ENCODE data around the gene MSANTD7. TPM values are rescaled to one million over a fixed set of nuclear protein-coding genes. Genes with fewer than 3 reads are reported as not detected.

MSANTD7 gene
- total RNA-seq, 1 experiment from 2014 or later: 23.1 TPM

GRCh38 chr10:14884082-14884481, 46.0 kb downstream of the MSANTD7 start:
- H3K4me1 Mint-ChIP-seq: peaks cover 21% of the 10 kb centered on the region in 2 experiments
- Histone ChIP-seq H3K4me1 (ENCODE audit: insufficient read depth, low read length) (peaks cover 4% of the 10 kb centered on the region; the same call in 1 of the 2 replicates), H3K27me3 (ENCODE audit: insufficient read depth, low read length) (no peaks in the 10 kb centered on the region), H2BK120ac (ENCODE audit: low read depth, low read length, poor library complexity, severe bottlenecking) (no peak overlapping the region), H2AFZ (ENCODE audit: low read length) (no peak overlapping the region), H3K4me2 (ENCODE audit: insufficient read depth, insufficient read length, low read length) (no peak overlapping the region), H3K9ac (ENCODE audit: extremely low read depth, insufficient read length, low read length) (no peak overlapping the region), H3K27ac (ENCODE audit: insufficient read length, low read depth, low read length) (no peak overlapping the region), H3K23me2 (ENCODE audit: insufficient read length, low read depth, low read length, poor library complexity, severe bottlenecking) (peaks cover 4% of the 10 kb centered on the region), H4K5ac (ENCODE audit: insufficient read length, low read depth, low read length) (no peak overlapping the region), H3K23ac (ENCODE audit: insufficient read length, low read depth, low read length) (no peak overlapping the region), H2BK20ac (ENCODE audit: low read depth, low read length, poor library complexity, severe bottlenecking) (no peak overlapping the region), H2AK5ac (ENCODE audit: insufficient read length, low read length) (no peak overlapping the region), H3T11ph (ENCODE audit: low read length) (no peak overlapping the region), H2BK15ac (ENCODE audit: low read depth, low read length) (no peak overlapping the region), H3K79me2 (ENCODE audit: insufficient read depth, low read length) (peaks cover 63% of the 10 kb centered on the region; the same call in 1 of the 2 replicates), H4K91ac (ENCODE audit: insufficient read length, low read depth, low read length) (no peak overlapping the region), H3K14ac (ENCODE audit: insufficient read depth, low read length) (no peak overlapping the region), H2BK5ac (ENCODE audit: insufficient read length, low read length) (no peak overlapping the region), H3K18ac (ENCODE audit: insufficient read length, low read depth, low read length) (no peak overlapping the region), H2BK12ac (ENCODE audit: insufficient read length, low read depth, low read length) (no peak overlapping the region), H4K20me1 (ENCODE audit: control insufficient read depth, insufficient read depth, insufficient read length) (no peaks in the 10 kb centered on the region), H3K56ac (ENCODE audit: insufficient read length, low read depth, low read length) (no peak overlapping the region), H3K9me3 (ENCODE audit: control insufficient read depth, low read depth, low read length) (no peaks in the 10 kb centered on the region), H3K4ac (ENCODE audit: low read depth, low read length) (no peak overlapping the region), H3K79me1 (ENCODE audit: insufficient read depth, low read depth, low read length, poor library complexity, severe bottlenecking) (peaks cover 6% of the 10 kb centered on the region), H4K8ac (replicated peaks; ENCODE audit: insufficient read length, low read depth, low read length) (no peak overlapping the region)
- no peak for TF ChIP-seq CTCF (conservative IDR thresholded peaks at IDR 0.05)
- DNase-seq: no peak
- H3K9me3 Mint-ChIP-seq: no peaks in the 10 kb centered on the region; a peak in 1 of 5 replicates
- WGBS (ENCODE audit: extremely low coverage, insufficient read length, low lambda C conversion rate): no CpG with 5 or more reads among the region's 3 CpGs
- H3K27me3 Mint-ChIP-seq (ENCODE audit: low read depth): no peaks in the 10 kb centered on the region
- peaks cover 15 to 21% (median 17%) of the 10 kb centered on the region in 3 experiments; a peak in 6 of 7 replicates for H3K36me3 Mint-ChIP-seq (ENCODE audit: insufficient read depth in 1 of 3, low read depth in 3 of 3)
- H3K27ac Mint-ChIP-seq: no peak overlapping the region
- H3K4me3 Mint-ChIP-seq: no peak overlapping the region

Other genes starting within 250 kb of the MSANTD7 start
- 24.5 and 26.3 TPM in 2 replicates for gene FAM107B, start 63.4 kb upstream of the MSANTD7 start, total RNA-seq (2021)
- gene CDNF, start 269 bp upstream of the MSANTD7 start, total RNA-seq (2021): 0.86 and 1.3 TPM in 2 replicates
- gene HSPA14, start within 50 bp of the MSANTD7 start, total RNA-seq (2021): 38.5 and 41.0 TPM in 2 replicates
- 59.7 and 62.6 TPM in 2 replicates for gene SUV39H2, start 40.6 kb downstream of the MSANTD7 start, total RNA-seq (2021)
- gene DCLRE1C, start 115.8 kb downstream of the MSANTD7 start, total RNA-seq (2021): 11.9 and 15.2 TPM in 2 replicates
- gene MEIG1, start 121.1 kb downstream of the MSANTD7 start, total RNA-seq (2021): 0.72 TPM in 1 of 2 replicates, not detected in the other
- gene OLAH, start 205.6 kb downstream of the MSANTD7 start, total RNA-seq (2021): 0.31 and 0.48 TPM in 2 replicates